NCI-H82 (cell line): ENCODE results near the gene TUBAL3.
A peak's percentile ranks its signal among the peaks of the same experiment; 100 is the strongest.
"Not testable (repeated sequence)": the region's sequence is repeated elsewhere in the genome, so short reads cannot be mapped to it uniquely, and the experiment has no call there.

ENCODE experiments used
- DNase-seq: peaks from one replicate; lab custom pipeline; 2025; lab: John Stamatoyannopoulos, UW

TUBAL3 gene

DNA sequence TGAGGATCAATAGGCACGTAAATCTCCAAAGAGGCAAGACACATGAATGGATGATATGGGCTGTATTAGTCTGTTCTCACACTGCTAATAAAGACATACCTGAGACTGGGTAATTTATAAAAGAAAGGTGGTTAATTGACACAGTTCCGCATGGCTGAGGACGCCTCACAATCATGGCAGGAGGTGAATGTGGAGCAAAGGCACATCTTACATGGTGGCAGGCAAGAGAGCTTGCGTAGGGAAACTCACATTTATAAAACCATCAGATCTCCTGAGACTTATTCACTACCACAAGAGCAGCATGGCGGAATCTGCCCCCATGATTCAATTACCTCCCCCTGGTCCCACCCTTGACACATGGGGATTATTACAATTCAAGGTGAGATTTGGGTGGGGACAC is 25.4 kb downstream of the TUBAL3 start:
- DNase-seq = not testable (repeated sequence)

DNA sequence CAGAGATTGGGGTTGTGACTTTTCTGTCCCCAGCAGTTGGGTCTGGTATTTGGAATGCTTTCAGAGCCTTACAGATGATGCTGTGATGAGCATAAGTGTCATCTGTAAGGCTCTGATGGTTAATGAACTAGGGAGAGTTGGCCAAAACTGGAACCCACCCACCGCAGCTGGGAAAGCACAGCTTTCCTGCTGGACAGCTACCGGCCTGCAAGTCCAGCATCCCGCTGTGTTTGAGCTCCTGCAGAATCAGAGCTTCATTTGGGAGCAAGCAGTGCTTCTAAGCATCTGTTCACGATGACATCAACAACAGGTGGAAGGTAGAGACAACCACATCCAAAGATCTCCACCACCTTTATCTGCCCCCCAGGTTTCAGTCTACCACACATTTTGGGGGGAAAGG is 28.2 kb downstream of the TUBAL3 start:
- DNase-seq = no peak

DNA sequence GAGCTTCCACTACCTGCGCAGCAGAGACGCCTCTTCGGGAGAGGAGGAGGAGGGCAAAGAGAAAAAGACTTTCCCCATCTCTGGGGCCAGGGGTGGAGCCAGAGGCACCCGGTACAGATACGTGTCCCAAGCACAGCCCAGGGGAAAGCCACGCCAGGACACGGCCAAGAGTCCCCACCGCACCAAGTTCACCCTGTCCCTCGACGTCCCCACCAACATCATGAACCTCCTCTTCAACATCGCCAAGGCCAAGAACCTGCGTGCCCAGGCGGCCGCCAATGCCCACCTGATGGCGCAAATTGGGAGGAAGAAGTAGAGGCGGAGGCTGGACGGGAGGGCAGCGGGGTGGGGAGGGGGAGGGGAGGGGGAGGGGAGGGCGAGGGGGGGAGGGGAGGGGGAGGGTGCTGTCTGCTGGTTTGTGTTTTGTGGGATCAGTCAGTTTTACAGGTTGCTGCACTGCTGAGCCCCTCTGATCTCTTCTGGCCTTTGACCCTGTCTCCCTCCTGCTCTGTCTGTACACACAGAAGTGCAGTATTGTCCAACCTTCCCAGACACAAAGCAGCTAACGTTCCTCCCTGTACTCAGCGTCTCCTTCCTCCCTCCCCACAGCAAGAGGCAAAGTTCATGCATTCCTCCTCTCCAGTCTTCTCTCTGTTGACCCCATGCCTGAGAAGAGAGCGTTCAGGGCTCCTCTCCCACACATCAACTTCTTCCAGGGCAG is 30.6 kb downstream of the TUBAL3 start:
- no peak for DNase-seq

DNA sequence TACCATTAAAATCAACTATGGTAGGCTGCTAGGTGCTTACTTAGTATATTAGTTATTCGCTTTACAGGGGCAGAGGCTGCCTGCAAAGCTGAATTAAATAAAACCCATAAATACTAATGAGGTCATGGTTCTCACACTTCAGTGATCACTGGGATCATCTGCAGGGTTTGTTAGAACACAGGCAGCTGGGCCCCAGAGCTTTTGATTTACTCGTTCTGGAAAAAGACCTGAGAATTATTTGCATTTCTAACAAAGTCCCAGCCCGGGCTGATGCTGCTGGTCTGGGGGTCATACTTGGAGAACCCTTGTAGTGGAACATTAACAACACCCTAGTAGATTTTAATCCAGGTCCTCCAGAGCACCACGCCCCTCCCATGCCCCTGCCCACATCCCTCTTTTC is 31.3 kb downstream of the TUBAL3 start:
- no peak for DNase-seq

DNA sequence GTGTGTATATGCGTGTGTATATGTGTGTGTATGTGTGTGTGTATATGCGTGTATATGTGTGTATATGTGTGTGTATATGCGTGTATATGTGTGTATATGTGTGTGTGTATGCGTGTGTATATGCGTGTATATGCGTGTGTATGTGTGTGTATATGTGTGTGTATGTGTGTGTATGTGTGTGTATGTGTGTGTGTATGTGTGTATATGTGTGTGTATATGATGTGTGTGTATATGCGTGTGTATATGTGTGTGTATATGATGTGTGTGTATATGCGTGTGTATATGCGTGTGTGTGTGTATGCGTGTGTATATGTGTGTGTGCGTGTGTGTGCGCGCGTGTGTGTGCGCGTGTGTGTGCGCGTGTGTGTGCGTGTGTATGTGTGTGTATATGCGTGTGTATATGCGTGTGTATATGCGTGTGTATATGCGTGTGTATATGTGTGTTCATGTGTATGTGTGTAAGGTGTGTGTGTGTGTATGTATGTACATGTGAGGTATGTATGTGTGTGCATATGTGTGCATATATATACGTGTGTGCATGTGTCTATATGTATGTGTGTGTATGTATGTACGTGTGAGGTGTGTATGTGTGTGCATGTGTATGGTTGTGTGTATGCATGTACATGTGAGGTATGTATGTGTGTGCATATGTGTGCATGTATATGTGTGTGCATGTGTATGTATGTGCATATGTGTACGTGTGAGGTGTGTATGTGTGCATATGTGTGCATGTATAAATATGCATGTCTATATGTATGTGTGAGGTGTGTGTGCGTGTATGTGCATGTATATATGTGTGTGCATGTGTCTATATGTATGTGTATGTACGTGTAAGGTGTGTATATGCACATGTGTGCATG is 33.9 kb downstream of the TUBAL3 start:
- DNase-seq = no peak

DNA sequence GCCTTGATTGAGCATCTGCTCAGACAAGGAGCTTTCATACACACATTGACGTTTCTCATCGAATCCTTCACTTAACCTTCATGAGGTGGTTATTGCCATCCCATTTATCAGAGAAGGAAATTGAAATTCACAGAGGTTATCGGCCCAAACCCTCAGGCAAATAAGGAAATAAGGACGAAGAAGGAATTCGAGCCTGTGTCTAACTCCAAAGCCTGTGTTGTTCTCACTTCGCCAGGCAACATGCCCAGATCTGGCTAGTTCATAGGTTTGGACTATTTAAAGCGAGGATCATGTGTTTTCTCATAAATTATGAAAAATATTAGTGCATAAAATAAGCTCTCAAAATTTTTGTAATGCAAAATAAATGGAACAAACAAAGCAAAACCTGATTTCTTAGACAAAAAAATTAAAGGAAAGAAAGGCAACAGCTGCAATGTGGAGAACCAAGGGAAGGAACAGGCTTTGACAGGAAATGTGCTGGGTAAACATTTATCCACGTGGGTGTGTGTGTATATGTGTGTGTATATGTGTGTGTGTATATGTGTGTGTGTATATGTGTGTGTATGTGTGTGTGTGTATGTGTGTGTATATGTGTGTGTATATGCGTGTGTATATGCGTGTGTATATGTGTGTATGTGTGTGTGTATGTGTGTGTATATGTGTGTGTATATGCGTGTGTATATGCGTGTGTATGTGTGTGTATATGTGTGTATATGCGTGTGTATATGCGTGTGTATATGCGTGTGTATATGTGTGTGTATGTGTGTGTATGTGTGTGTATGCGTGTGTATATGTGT is 35.1 kb downstream of the TUBAL3 start:
- no peak for DNase-seq

DNA sequence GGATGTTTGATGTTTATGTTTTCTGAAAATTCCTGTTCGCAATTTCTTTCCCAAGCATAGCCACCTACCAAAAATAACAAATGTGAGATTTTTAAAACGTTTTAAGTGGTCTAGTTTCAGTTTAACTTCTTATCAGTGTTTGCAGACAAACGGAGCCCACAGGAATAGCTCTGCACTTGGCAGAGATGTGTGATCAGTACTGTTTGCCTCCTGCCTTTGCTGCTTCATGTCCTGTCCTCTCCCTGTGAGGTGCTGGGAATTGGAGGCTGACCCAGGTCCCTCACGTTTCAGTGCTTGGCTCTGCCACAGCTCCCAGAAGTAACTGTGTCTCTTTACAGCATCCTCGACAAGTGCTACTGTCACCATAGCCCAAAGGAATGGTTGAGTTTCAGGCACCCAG is 38.7 kb downstream of the TUBAL3 start:
- no peak for DNase-seq

DNA sequence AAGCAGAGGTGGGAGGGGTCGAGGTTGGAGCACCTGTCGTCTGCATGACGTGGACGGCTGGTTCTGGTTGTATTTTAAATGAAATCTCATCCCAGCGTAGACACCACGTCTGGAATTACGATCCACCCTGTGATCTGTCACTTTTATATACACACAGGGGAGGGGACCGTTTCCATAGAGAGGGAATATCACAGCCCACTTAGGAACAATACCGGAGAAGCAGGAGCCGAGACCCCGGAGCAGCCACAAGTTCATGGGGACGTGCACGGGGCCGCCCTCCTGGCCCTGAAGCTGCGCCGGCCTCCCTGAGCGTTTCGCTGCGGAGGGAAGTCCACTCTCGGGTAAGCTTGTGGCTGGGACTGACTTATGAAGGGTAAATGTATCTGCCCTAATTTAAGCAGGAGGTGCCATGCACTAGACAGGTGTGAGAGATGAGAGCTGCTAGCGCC is 39.7 kb downstream of the TUBAL3 start, which contains the start of gene UCN3:
Gene UCN3, plus strand, starts transcription at position 77 of the 449 bp plus-strand sequence. CDS start 8,755 bp downstream, outside the sequence.
- no peak for DNase-seq

DNA sequence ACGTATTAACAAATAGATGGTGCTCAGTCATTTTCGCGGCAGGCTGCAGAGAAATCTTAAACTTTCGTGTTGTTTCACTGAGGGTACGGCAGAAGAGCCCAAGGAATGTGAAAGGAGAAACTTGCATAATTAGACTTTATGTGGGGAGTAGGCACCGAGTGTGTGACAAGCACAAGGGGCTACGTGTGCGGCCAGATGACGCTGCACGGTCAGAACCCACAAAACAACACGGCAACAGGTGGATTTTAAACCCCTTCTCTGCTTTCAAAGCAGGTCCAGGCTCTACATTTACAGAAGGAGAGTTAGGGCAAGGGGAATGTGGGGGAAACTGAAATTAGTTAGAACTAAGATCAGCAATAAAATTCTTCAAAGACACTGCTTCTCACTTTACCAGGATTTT is 40.3 kb downstream of the TUBAL3 start:
- no peak for DNase-seq

DNA sequence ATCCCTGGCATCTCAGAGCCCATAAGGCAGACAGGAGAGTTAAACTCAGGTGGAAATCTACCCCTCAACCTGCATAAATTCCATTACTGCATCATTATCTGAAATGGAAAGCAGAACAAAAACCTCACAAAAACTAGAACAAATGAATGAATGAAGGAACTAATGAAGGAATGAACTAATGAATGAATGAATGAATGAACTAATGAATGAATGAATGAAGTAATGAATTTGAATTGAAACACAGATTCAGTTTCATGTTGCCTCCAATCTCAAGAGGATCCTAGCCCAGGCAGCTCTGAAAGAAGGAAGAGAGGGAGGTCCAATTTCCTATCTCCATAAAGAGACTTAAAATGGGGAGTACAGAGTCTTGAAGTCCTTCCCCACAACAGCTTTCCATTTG is 41.8 kb downstream of the TUBAL3 start:
- no peak for DNase-seq

DNA sequence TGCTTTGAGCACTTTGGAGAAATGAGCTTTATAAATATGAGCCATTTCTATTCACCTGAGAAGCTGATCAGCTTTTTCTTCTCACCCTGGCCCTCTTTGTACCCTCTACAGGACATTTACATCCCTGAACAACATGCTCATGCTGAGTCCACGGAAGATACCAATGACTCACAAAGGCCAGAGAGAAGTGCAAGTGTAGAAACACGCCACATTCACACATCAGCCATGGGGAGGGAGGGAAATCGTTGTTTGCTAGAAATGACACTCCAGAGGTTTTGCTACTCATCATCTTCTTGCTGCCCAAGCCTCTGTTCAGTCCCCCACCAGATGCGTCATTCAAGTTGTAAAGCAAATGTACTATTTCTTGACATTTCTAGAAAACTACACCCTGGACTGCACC is 42.7 kb downstream of the TUBAL3 start:
- DNase-seq = no peak

DNA sequence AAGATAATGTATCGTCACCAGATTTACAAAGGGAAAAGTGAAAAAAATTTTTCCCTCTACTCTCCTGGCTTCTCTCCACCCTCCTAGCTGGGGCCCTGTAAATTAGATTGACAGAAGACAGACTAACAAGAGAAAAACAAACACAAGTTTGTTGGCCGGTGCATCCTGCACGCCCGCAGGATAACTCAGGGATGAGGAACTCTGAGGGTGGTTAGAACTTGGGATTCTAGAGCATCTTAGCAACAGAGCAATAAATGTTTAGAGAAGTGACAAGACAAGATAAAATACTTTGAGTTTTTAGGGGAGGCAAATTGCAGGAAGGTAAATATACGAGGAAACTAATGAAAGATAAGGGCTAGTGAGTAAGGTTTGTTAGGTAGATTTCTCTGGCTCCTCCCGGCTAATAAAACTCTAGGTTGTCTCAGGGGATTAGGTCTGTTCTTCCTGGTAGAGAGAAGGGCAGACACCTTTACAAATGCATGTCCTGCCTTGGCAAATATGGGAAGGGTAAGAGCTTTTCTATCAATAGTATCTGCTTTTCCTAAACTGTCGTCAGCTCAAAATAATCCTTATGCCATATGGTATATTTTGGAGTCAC is 44.2 kb downstream of the TUBAL3 start:
- no peak for DNase-seq

DNA sequence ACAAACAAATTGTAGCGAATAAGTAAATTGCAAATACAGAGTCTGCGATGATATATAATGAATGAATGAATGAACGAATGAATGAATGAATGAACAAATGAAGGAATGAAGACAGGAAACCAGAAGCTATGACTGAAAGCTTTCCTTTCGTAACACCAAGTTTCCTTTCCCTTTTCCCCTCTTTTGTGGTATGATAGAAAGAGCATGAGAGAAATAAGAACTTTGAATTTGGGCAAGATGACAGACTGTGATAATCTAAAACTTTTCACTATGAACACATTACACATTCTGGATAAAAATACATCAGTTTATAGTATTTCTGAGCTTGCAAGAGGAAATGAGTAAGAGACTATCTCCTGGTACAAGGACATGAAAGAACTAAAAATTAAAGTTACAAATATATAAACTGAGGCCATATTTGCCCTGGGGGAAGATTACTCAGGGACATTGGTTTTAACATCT is 48.3 kb downstream of the TUBAL3 start:
- no peak for DNase-seq

DNA sequence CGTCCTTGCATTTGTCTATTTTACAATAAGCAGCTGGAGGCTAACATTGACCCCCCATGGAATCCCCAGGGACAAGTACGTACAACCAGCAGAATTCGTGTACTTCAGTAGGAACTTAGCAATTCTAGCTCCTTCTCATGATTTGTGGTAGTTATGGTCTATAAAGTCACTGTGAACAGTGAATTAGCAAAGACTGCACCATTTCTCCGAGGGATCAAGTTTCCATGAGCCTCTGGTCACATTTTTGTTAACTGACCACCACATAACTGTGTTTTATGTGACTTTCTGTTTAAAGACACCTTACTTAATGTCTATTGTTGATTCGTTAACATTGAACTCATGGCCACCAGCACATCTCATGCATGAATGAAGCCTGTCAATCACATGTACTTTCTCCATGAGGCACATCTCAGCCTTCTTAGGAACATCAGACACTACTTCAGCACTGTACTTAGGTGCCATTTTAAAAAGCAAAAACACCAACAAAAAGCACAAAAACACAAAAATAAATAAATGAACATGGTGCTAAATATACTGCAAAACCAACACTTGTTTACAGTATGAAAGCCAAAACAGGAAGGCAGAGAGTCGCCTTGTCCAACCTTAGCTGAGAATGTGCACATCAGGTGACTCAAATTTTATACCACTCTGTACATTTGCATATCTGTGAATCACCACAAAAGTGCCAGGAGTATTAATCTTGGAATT is 48.9 kb downstream of the TUBAL3 start:
- DNase-seq = no peak

DNA sequence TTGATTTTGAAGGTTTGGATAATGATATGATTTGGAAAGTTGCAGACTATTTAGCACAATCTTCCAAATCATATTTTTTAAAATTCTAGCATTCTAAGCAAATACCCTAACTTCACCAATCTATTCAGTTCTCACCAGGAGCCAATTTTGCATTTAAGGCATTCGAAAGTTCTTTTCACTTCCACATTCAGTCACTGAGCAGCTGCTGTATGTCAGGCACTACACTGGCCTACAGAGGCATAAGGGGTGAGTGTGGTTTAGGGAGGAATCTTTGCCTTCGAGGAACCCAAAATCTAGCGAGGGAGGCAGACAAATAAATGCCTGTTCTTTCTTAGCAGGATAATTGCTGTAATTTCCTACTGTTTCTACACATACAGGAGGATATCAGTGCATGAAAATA is 50.6 kb downstream of the TUBAL3 start:
- no peak for DNase-seq

DNA sequence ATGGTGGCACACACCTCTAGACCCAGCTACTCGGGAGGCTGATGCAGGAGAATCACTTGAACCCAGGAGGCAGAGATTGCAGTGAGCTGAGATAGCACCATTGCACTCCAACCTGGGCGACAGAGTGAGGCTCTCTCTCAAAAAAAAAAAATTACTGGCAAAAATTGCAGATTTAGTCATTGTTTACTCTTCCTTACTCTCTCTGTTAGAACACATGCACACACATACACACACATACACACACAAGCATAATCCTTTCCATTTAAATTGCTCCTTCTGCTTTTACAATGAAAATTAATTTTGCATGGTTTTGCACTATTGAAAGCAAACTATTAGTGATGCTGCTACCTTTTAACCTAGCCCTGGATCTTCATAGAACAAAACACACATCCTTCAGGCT is 55.3 kb downstream of the TUBAL3 start:
- no peak for DNase-seq

DNA sequence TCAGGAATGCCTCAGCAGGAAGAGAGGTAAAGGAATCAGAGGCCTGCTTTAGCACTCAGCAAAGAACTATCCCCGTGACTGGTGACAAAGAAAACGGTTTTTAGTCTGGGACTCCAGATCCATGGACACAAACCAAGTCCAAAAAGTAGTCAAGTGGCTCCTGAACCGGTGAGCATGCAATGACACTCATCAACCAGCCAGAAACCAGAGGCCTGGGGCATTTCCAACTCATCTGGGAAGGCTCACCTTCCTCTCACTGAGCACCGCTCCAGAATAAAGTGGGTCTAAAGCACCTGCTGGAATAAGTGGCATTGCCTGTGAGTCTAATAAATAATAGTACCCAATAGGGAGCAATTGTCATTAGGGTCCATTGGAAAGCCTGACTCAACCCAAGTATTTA is 57.7 kb downstream of the TUBAL3 start:
- no peak for DNase-seq

DNA sequence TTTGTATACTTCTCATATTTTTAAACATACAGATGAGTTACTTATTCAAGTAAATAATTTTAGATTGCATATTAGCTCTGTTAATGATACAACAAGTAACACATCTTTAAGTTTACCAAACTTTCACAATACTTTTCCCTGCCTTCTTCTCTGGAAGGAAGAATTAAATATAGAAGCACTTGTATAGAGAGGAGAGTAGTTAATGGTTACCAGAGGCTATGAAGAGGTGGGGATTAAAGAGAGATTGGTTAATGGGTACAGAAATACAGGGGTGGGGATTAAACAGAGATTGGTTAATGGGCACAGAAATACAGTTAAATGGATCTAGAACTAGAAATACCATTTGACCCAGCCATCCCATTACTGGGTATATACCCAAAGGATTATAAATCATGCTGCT is 59.9 kb downstream of the TUBAL3 start:
- DNase-seq = no peak

DNA sequence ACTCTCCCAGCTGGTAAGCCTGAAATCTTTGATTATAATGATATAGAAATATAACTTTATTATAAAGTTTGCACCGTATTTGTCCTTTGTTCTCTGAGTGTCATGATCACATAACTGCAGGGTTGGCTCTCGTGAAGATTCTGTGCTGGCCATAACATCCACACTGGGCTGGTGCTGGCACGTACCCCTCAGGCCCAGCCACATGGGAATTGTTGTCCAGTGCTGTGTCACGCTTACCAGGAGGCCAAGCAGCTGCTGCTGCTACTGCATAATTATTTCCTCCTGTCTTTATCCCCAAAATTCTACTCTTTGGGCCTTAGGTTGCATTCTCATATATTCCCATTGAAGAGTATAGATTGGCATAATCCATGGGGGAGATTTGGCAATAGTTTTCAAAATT is 60.6 kb downstream of the TUBAL3 start:
- DNase-seq = no peak

DNA sequence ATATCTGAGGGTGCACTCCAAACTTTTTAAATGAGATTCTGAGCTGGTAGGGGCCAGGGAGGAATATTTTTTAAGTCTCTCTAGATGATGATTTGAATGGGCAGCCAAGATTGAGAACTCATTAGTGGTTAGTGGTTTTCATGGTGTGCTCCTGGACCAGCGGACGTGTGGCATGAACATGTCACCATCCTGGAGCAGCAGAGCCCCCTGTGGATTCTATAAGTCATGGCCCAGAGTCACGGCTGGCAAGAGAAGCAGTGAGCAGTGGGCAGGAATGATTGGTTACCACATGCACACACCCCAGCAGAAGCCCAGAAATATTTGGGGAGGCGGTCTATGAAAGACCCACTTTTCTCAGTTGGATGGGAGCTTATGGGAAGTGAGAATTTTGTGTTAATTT is 61.1 kb downstream of the TUBAL3 start:
- peak; percentile 5 for DNase-seq
